Esophagus squamous epithelium (tissue), 4 donors: Measurements from ENCODE around the gene TCIRG1.

Source experiments
- CTCF ChIP-seq, 6 experiments: fragments of 450-650 bp in 4 of 6; fragments of 200-600 bp in 2 of 6; sonication (generic) in 2 of 6; IDR thresholded peaks; one replicate each; pipeline ENCODE4 v1.5.1; 2016 to 2019; ENCODE audit warnings: antibody characterized with exemption in 6 of 6, mild to moderate bottlenecking in 4 of 6, moderate library complexity in 4 of 6
- POLR2A ChIP-seq, 4 donors: fragments of 450-650 bp; IDR thresholded peaks; one replicate each; pipeline ENCODE4 v1.6.1; 2017; ENCODE audit warnings: antibody characterized with exemption in 4 of 4, mild to moderate bottlenecking in 4 of 4, moderate library complexity in 3 of 4

DNA sequence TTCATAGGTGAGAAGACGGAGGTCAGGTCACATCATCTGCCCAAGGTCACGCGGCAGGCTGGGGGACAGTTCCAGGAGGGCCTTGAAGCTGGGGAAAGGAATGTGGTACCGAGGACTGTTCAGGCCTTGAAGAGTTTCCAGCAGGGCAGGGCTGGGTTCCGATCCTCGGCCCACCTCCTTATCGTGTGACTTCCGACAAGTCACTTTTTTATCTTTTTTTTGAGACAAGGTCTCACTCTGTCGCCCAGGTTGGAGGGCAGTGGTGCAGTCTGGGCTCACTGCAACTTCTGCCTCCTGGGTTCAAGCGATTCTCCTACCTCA is 7.7 kb upstream of the TCIRG1 start:
- TF ChIP-seq CTCF (IDR thresholded peaks at IDR 0.05) (no peak), POLR2A (IDR thresholded peaks at IDR 0.05) (no peak)
